Keratinocyte (primary cell): ENCODE measurements around the gene CRISPLD2. TPM values are rescaled to one million over a fixed set of nuclear protein-coding genes. Genes with fewer than 3 reads are reported as not detected.

Source experiments
- DNase-seq: peaks from one replicate; pipeline ENCODE4 v3.0.0-alpha.2; 2011; ENCODE audit warnings: low read depth, missing footprints, low spot score
- FAIRE-seq: peaks from 2 replicates; lab custom pipeline; 2011; peaks lifted over from hg19 to GRCh38; lab: Jason Lieb, UNC
- H2AFZ ChIP-seq: 2 replicates; pipeline ENCODE4 v1.6.0; 2012; ENCODE audit warnings: low read length, control low read depth, inconsistent platforms; ENCODE audit not compliant: control insufficient read depth
- H3K27ac ChIP-seq: 2 replicates; pipeline ENCODE4 v1.5.1; 2011; ENCODE audit warnings: low read length; ENCODE audit not compliant: control insufficient read depth, insufficient read depth
- H3K27me3 ChIP-seq: 3 replicates; pipeline ENCODE4 v1.6.0; 2011; ENCODE audit warnings: low read length; ENCODE audit not compliant: control insufficient read depth, insufficient read depth; ENCODE audit errors: extremely low read depth
- H3K36me3 ChIP-seq, 2 experiments: 2 replicates in 1 of 2; 3 replicates in 1 of 2; pipeline ENCODE4 v1.5.1; 2011; ENCODE audit warnings: low read length in 2 of 2, mild to moderate bottlenecking in 1 of 2; ENCODE audit not compliant: control insufficient read depth in 2 of 2, insufficient read depth in 2 of 2; ENCODE audit errors: extremely low read depth in 1 of 2
- H3K4me1 ChIP-seq: 3 replicates; pipeline ENCODE4 v1.5.1; 2011; ENCODE audit warnings: low read length; ENCODE audit not compliant: control insufficient read depth, insufficient read depth; ENCODE audit errors: extremely low read depth
- H3K4me2 ChIP-seq: 3 replicates; pipeline ENCODE4 v1.6.0; 2011; ENCODE audit warnings: low read depth, low read length; ENCODE audit not compliant: control insufficient read depth, insufficient read depth; ENCODE audit errors: extremely low read depth
- H3K4me3 ChIP-seq, 3 experiments: fragments of 200-600 bp in 1 of 3; sonication (generic) in 1 of 3; 2 replicates in 2 of 3; 3 replicates in 1 of 3; pipeline ENCODE4 v1.5.1; 2011 to 2016; ENCODE audit warnings: low read length in 3 of 3, mild to moderate bottlenecking in 3 of 3, control low read depth in 2 of 3, inconsistent platforms in 1 of 3, low read depth in 1 of 3, mixed read lengths in 1 of 3, mixed run types in 1 of 3, moderate library complexity in 1 of 3; ENCODE audit not compliant: control insufficient read depth in 2 of 3, insufficient read depth in 2 of 3; ENCODE audit errors: extremely low read depth in 1 of 3
- H3K79me2 ChIP-seq: 2 replicates; pipeline ENCODE4 v1.6.0; 2012; ENCODE audit warnings: low read length; ENCODE audit not compliant: control insufficient read depth, insufficient read depth
- H3K9ac ChIP-seq: 3 replicates; pipeline ENCODE4 v1.6.0; 2011; ENCODE audit warnings: low read length; ENCODE audit not compliant: control insufficient read depth, insufficient read depth; ENCODE audit errors: extremely low read depth
- H3K9me1 ChIP-seq: 3 replicates; pipeline ENCODE4 v1.6.0; 2011; ENCODE audit warnings: low read length; ENCODE audit not compliant: control insufficient read depth, insufficient read depth; ENCODE audit errors: extremely low read depth
- H3K9me3 ChIP-seq: 2 replicates; pipeline ENCODE4 v1.5.1; 2012; ENCODE audit warnings: low read depth, low read length; ENCODE audit not compliant: control insufficient read depth
- H4K20me1 ChIP-seq: 3 replicates; pipeline ENCODE4 v1.6.0; 2011; ENCODE audit warnings: low read length; ENCODE audit not compliant: control insufficient read depth, insufficient read depth; ENCODE audit errors: extremely low read depth
- EZH2 ChIP-seq: IDR thresholded peaks from one replicate; pipeline ENCODE4 v1.6.1; 2012; ENCODE audit warnings: inconsistent platforms, mild to moderate bottlenecking, low read length, moderate library complexity
- dilution Hi-C: fragments of 300-500 bp; cut with MboI; formaldehyde crosslinking; loops from one replicate; pipeline ENCODE4 v1.7.0; 2020; ENCODE audit warnings: low sequenced_read_pairs; ENCODE audit not compliant: extremely low pct_ligation_motif_present
- polyA plus RNA-seq, 5 experiments: library from polyadenylated mRNA; depleted of rRNA in 3 of 5; stranded (reverse) in 3 of 5; stranded (forward) in 1 of 5; unstranded in 1 of 5; fragments of >200 nt; gene quantifications; 1 replicate in 1 of 5; 2 replicates in 3 of 5; 3 replicates in 1 of 5; pipeline versions ENCODE4 v1.2.1 to v1.2.3, GENCODE V29; 2011 to 2012; ENCODE audit warnings: missing spikeins in 2 of 5, low read depth in 1 of 5, low replicate concordance in 1 of 5
- TF ChIP-seq, protein P1 (sequence below), 3 experiments: IDR thresholded peaks in 1 of 3; conservative IDR thresholded peaks in 1 of 3; optimal IDR thresholded peaks in 1 of 3; 2 replicates in 2 of 3; 3 replicates in 1 of 3; pipeline versions ENCODE3 to v1.5.1; 2011; ENCODE audit warnings: low read length in 3 of 3, mild to moderate bottlenecking in 3 of 3, moderate library complexity in 2 of 3, control low read depth in 1 of 3, inconsistent platforms in 1 of 3; ENCODE audit not compliant: insufficient read depth in 2 of 3; ENCODE audit errors: extremely low read depth in 1 of 3

The CRISPLD2 gene
- polyA plus RNA-seq, 1 donor (not counting 4 experiments of a cell fraction or from before 2014, with no cell fraction given): 1.2 TPM

DNA sequence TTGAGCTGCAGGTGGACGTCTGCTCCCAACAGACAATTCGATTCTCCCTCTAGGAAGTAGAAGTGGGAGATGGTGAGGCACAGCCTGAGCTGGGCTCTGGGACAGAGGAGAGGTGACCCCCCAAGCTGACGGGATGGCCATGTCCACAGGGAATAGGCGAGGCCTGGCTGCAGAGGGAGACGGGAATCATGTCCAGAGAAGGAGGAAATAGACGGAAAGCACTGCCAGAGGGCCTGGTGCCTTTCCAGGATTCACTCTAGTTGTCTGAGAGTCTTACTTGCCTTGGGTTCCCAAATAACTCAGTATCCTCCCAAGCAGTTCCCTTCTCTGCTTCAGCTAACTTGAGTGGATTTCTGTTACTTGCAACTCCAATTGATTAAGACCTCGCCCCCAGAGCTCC, 4.3 kb upstream of the CRISPLD2 start:
- Histone ChIP-seq H3K4me3 (no peak overlapping the region), H3K9me1 (no peaks in the 10 kb centered on the region), H4K20me1 (peaks cover under 1% of the 10 kb centered on the region), H3K4me1 (peaks cover 14% of the 10 kb centered on the region), H3K27ac (no peak overlapping the region), H3K9me3 (no peaks in the 10 kb centered on the region), H3K79me2 (no peaks in the 10 kb centered on the region), H3K27me3 (peaks cover 48% of the 10 kb centered on the region), H3K36me3 (no peaks in the 10 kb centered on the region), H2AFZ (no peak overlapping the region), H3K9ac (no peak overlapping the region), H3K4me2 (no peak overlapping the region)
- no peak for DNase-seq
- dilution Hi-C loops: no loop called here
- FAIRE-seq: no peak
- no peak for TF ChIP-seq EZH2

GRCh38 chr16:84816023-84816422, 3.8 kb upstream of the CRISPLD2 start:
- no peaks in the 10 kb centered on the region for H3K9me1 ChIP-seq
- no peak overlapping the region for H3K4me2 ChIP-seq
- dilution Hi-C loops: no loop called here
- DNase-seq: no peak
- H3K4me3 ChIP-seq: no peak overlapping the region
- no peak for FAIRE-seq
- no peak overlapping the region for H3K9ac ChIP-seq
- TF ChIP-seq EZH2: no peak
- TF ChIP-seq, protein P1, sequence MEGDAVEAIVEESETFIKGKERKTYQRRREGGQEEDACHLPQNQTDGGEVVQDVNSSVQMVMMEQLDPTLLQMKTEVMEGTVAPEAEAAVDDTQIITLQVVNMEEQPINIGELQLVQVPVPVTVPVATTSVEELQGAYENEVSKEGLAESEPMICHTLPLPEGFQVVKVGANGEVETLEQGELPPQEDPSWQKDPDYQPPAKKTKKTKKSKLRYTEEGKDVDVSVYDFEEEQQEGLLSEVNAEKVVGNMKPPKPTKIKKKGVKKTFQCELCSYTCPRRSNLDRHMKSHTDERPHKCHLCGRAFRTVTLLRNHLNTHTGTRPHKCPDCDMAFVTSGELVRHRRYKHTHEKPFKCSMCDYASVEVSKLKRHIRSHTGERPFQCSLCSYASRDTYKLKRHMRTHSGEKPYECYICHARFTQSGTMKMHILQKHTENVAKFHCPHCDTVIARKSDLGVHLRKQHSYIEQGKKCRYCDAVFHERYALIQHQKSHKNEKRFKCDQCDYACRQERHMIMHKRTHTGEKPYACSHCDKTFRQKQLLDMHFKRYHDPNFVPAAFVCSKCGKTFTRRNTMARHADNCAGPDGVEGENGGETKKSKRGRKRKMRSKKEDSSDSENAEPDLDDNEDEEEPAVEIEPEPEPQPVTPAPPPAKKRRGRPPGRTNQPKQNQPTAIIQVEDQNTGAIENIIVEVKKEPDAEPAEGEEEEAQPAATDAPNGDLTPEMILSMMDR (optimal IDR thresholded peaks at IDR 0.05 in 1 of 3, IDR thresholded peaks at IDR 0.05 in 1 of 3, conservative IDR thresholded peaks at IDR 0.05 in 1 of 3; ENCODE audit: extremely low read depth in 1 of 3, insufficient read depth in 2 of 3, low read length in 3 of 3): no peak
- H3K4me1 ChIP-seq: peaks cover 15% of the 10 kb centered on the region
- no peaks in the 10 kb centered on the region for H3K9me3 ChIP-seq
- peaks cover 6% of the 10 kb centered on the region for H4K20me1 ChIP-seq
- H3K27ac ChIP-seq: no peak overlapping the region
- peaks cover 49% of the 10 kb centered on the region for H3K27me3 ChIP-seq
- no peak overlapping the region for H2AFZ ChIP-seq
- no peaks in the 10 kb centered on the region for H3K36me3 ChIP-seq
- no peaks in the 10 kb centered on the region for H3K79me2 ChIP-seq

GRCh38 chr16:84816485-84816884, 3.3 kb upstream of the CRISPLD2 start:
- FAIRE-seq: no peak

More at GRCh38 chr16:84816485-84816884, 3.3 kb upstream of the CRISPLD2 start:
- TF ChIP-seq EZH2: no peak
- TF ChIP-seq, protein P1 (optimal IDR thresholded peaks at IDR 0.05 in 1 of 3, IDR thresholded peaks at IDR 0.05 in 1 of 3, conservative IDR thresholded peaks at IDR 0.05 in 1 of 3; ENCODE audit: extremely low read depth in 1 of 3, insufficient read depth in 2 of 3, low read length in 3 of 3): no peak
- H3K27ac ChIP-seq: no peak overlapping the region
- peaks cover 51% of the 10 kb centered on the region for H3K27me3 ChIP-seq
- peaks cover 6% of the 10 kb centered on the region for H4K20me1 ChIP-seq
- H3K4me3 ChIP-seq: no peak overlapping the region
- no peaks in the 10 kb centered on the region for H3K9me1 ChIP-seq
- no peak overlapping the region for H3K9ac ChIP-seq
- DNase-seq: no peak
- H3K79me2 ChIP-seq: no peaks in the 10 kb centered on the region
- H3K4me2 ChIP-seq: no peak overlapping the region
- H3K36me3 ChIP-seq: no peaks in the 10 kb centered on the region
- H2AFZ ChIP-seq: no peak overlapping the region
- no peaks in the 10 kb centered on the region for H3K9me3 ChIP-seq
- dilution Hi-C loops: no loop called here
- H3K4me1 ChIP-seq: peaks cover 15% of the 10 kb centered on the region
